Epithelial cell of esophagus (primary cell): ENCODE data around the gene NUSAP1.
"Not testable (repeated sequence)": the region's sequence is repeated elsewhere in the genome, so short reads cannot be mapped to it uniquely, and the experiment has no call there.

Experiments used
- DNase-seq: peaks from one replicate; pipeline ENCODE4 v3.0.0; 2010; ENCODE audit warnings: low read depth
- H3K4me3 ChIP-seq: 2 replicates; pipeline ENCODE4 v1.5.1; 2011; ENCODE audit warnings: mild to moderate bottlenecking, low read length, control low read depth
- TF ChIP-seq, protein P1 (sequence below): IDR thresholded peaks from 2 replicates; pipeline ENCODE4 v1.5.1; 2011; ENCODE audit warnings: low read depth, mild to moderate bottlenecking, low read length, control low read depth, inconsistent platforms; ENCODE audit not compliant: insufficient read depth; ENCODE audit errors: missing control alignments

The NUSAP1 gene

DNA sequence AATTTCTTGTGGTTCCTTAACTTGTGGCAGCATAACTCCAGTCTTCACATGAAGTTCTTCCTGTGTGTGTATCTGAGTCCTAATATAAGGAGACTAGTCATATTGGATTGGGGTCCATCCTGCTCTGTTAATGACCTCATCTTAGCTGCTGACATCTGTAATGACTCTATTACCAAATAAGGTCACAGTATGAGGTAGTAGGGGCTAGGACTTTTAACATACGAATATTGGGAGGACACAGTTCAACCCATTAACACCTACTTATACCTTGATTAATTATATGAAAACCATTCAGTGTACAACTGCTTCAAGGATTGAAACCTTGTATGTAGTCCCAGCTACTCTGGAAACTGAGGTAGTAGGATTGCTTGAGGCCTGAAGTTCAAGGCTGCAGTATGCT lies 44.2 kb upstream of the NUSAP1 start:
- DNase-seq, result no peak
- H3K4me3 ChIP-seq, result no peak overlapping the region
- TF ChIP-seq, protein P1, sequence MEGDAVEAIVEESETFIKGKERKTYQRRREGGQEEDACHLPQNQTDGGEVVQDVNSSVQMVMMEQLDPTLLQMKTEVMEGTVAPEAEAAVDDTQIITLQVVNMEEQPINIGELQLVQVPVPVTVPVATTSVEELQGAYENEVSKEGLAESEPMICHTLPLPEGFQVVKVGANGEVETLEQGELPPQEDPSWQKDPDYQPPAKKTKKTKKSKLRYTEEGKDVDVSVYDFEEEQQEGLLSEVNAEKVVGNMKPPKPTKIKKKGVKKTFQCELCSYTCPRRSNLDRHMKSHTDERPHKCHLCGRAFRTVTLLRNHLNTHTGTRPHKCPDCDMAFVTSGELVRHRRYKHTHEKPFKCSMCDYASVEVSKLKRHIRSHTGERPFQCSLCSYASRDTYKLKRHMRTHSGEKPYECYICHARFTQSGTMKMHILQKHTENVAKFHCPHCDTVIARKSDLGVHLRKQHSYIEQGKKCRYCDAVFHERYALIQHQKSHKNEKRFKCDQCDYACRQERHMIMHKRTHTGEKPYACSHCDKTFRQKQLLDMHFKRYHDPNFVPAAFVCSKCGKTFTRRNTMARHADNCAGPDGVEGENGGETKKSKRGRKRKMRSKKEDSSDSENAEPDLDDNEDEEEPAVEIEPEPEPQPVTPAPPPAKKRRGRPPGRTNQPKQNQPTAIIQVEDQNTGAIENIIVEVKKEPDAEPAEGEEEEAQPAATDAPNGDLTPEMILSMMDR, result no peak

DNA sequence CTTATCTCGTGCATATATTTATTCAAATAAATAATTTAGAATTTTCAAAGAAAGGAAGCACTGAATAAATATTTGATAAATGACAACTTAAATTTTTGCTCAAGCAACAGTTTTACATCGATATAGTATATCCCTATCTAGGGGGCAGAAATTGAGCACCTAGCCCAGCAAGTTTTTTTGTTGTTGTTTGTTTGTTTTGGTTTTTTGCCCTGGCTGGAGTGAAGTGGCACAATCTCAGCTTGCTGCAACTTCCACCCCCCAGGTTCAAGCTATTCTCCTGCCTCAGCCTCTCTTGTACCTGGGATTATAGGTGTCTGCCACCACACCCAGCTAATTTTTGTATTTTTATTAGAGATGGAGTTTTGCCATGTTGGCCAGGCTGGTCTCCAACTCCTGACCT lies 42.7 kb upstream of the NUSAP1 start:
- no peak overlapping the region for H3K4me3 ChIP-seq
- no peak for DNase-seq
- TF ChIP-seq, protein P1, result no peak

DNA sequence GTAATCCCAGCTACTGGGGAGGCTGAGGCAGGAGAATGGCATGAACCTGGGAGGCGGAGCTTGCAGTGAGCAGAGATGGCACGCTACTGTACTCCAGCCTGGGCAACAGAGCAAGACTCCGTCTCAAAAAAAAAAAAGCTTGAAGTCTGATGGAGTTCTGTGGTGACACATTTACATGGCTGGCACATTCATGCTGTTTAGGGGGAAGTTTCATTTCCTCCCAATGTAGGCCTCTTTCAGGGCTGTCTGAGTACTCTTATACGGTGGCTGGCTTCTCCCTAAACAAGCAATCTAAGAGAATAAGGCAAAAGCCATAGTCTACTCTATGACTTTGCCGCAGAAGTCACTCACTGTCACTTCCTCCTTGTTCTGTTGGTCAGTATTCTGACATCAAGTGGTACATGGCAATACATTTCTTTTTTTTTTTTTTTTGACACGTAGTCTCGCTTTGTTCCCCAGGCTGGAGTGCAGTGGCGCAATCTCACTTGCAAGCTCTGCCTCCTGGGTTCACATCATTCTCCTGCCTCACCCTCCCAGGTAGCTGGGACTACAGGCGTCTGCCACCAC lies 41.5 kb upstream of the NUSAP1 start:
- H3K4me3 ChIP-seq, result no peak overlapping the region
- TF ChIP-seq, protein P1, result no peak
- DNase-seq, result no peak

DNA sequence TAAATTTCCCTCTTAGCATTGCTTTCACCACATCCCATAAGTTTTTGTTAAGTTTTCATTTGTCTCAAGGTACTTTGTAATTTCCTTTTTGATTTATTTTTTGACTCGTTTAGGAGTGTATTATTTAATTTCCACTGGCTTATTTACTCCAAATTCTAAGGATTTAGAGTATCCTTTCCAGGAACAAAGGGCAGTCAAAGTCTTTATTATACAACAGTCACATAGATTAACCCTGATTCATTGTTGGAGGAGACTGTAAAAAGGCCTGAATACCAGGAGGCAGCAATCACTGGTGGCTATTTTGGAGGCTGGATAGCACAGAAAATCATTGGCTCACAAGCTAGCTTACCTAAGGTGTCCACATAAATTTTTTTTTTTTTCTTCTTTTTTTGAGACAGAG lies 40.2 kb upstream of the NUSAP1 start:
- no peak overlapping the region for H3K4me3 ChIP-seq
- DNase-seq, result no peak
- TF ChIP-seq, protein P1, result no peak

DNA sequence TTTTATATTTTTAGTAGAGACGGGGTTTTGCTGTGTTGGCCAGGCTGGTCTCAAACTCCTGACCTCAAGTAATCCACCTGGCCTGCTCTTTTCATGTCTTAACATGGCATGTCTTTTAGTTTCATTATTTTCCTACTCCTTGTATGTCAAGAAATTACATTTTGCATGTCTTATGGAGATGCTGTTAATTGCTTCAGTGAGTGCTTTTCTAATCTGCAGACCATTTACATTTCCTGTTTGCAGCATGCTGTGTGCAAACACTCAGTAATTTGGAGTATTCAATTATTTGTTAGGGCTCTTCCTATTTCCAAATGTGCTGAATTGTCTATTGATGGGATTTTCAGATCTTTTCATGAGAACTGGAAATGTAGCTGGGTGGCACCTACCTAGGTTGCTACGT lies 31.5 kb upstream of the NUSAP1 start:
- DNase-seq, H3K4me3 ChIP-seq: not testable (repeated sequence)

DNA sequence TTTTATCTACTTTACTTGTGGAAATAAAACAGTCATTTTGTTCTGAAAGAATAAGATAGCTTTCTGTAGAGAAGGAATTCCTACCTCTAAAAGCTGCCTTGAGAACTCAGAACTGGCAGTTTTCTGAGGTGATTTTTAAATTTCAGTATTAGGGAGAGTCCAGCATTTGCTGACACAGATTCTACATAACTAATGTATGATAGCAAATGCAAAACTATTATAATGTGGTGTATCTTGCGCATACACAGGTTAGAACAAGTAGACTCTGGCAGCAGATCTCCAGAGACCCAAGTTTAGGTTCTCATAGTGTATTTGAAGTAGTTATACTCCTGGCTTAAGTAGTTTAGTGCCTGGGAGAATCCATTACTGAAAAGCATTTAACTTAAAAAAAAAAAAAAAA lies 31.1 kb upstream of the NUSAP1 start:
- no peak for DNase-seq
- TF ChIP-seq, protein P1, result no peak
- no peak overlapping the region for H3K4me3 ChIP-seq

DNA sequence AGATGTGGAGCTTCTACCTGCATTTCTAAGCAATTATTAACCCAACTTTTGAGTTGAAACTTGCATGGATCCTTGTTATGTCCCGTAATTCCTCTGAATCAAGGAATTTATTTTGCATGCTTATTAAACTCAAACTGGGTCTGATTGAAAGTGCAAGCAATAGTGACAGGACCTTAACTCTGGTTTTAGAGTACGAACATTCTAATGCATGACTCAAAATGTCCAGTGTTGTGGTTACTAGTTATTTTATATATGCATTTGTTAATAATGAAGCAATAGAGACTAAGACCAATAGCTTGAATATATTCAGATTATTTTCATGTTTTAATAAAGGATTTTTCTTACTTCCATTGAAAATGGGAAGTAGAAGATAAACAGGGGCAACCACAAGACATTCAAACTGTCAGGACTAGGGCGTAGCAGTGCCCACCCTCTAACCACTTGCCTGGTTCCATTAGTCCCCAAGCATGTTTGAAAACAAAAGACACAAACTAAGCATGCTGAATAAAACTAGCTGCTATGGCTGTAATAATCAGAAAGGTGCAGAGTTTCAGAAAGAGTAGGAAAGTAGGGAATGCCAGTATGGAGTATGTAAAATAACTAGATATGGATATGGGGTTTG lies 28.4 kb upstream of the NUSAP1 start:
- TF ChIP-seq, protein P1, result no peak
- H3K4me3 ChIP-seq, result no peak overlapping the region
- DNase-seq, result no peak
